Kidney glomerular epithelial cell (primary cell): Measurements from ENCODE around the gene TMEM97.
"Not testable (repeated sequence)": the region's sequence is repeated elsewhere in the genome, so short reads cannot be mapped to it uniquely, and the experiment has no call there.

ENCODE experiments used
- DNase-seq: peaks from one replicate; lab custom pipeline; 2025; lab: John Stamatoyannopoulos, UW

TMEM97 gene

DNA sequence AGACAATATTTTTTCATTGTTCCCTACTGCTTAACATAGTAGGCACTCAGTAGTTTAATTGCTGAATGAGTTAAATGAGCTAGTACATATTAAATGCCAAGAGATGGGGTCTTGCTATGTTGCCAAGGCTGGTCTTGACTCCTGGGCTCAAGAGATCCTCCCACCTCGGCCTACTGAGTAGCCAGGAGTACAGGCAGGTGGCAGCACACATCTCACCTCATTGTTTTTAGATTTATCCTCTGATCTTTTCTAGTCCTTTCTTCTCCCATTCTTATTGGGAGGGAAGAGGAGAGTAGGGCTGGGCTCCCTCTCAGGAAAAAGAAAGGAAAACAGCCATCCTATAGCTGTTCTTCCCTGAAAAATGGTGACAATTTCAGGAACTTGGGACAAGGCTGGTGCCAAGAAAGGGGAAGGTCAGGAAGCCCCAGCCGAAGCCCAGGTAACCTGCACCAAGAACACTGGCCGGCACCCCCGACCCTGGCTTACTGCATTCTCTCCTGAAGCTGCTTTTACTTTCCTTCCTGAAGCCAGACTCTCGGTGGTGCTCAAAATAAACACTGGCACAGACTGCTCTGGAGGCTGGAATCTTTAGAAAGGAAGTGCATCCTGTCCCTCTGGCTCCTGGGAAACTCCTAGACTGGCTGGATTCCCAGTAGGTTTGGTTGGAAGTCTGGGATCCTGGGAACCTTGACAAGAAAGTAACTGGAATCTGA, 19.2 kb downstream of the TMEM97 start:
- DNase-seq = peak; percentile 35

DNA sequence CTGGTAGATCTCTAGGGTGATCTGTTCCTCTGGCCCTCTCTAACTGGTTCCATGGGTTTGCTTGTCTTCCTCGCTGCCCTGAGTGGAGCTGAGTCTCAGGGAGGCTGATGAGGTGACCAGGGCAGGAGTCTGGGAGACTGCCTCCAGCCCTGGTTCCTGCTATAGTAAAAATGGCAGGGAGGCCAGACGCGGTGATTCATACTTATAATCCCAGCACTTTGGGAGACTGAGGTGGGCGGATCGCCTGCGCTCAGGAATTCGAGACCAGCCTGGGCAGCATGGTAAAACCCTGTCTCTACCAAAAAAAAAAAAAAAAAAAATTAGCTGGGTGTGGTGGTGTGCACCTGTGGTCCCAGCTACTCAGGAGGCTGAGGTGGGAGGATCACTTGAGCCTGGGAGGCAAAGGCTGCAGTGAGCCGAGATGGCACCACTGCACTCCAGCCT, 19.8 kb downstream of the TMEM97 start:
- not testable (repeated sequence) for DNase-seq

DNA sequence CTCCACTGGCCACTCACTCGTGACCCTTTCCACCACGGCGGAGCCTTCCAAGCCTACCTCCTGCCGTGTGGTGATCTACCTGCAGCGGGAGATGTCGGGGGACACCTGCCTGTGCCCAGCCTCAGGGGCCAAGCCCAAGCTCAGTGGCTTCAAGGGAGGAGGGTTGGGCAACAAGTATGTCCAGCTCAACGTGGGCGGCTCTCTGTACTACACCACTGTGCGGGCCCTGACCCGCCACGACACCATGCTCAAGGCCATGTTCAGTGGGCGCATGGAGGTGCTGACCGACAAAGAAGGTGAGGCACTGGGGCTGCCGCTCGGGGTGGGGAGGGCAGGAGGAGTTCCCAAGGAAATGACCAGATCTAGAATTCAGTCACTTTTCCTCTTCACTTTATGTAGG, 20.4 kb downstream of the TMEM97 start:
- DNase-seq = no peak

DNA sequence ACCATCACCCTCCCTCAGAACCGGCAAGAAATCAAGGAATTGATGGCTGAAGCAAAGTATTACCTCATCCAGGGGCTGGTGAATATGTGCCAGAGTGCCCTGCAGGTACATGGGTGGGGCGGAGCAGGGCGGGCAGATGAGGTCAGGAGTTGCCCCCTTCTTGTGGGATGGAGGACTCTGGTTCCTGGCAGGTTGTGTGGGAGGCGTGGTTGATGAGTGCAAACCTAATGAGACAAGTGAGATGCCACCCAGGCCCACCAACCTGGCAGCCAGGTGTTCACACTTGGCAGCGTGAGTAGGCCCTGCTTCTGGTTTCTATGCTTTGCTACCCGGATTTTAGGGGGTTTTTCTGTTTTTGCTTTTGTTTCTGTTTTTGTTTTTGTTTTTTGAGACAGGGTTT, 21.4 kb downstream of the TMEM97 start:
- no peak for DNase-seq

DNA sequence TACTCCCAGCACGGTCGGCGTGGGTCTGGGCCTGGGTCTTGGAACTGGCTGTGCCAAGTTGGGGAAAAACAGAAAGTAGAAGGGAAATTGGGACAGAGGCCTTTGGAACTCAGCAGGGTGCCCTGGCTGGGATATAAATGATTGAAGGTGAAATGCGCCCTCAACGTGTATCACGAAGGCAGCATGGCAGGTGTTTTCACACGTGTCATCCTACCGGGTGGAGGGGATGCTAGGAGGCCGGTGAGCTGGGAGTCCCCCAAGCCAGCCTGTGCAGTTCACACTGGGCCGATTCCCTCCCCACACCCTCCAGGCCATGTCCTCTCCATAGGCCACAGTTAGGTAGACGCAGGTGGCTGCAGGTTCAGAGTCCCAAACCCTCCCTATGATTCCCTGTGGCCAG, 22.5 kb downstream of the TMEM97 start:
- DNase-seq = no peak

DNA sequence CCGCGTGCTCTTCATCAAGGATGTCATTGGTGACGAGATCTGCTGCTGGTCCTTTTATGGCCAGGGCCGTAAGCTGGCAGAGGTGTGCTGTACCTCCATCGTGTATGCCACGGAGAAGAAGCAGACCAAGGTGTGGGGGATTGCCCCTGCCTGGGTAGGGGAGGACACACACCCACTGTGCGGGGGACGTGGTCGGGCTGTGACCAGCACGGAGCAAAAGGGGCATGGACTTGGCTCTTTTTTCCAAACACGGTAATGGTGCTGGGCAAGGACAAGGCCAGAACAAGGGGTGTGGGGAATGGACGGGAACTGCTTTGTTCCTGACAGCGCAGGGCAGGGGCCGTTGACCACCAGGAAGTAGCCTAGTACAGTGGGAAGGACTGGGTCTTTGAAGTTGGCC, 23.3 kb downstream of the TMEM97 start:
- no peak for DNase-seq

DNA sequence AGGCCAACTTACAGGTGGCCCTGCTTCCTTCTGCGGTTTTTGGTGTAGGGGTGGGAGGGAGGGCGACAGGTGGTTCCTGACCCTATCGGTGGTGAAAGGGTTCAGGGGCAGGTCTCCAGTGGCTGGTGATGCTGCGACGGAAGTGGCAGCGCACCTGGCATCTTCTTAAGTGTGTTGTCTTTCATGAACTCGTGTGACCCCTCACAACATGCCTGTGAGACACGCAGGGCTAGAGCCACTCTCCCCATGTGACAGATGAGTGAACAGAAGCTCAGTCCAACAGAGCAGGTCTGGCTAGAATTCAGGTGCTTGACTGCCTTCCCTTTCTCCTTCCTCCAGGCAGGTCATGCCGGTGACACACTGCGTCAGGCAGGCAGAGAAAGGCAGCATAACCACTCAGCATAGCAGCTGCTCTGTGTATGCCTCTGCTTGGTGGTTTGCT, 24.5 kb downstream of the TMEM97 start:
- DNase-seq = no peak

DNA sequence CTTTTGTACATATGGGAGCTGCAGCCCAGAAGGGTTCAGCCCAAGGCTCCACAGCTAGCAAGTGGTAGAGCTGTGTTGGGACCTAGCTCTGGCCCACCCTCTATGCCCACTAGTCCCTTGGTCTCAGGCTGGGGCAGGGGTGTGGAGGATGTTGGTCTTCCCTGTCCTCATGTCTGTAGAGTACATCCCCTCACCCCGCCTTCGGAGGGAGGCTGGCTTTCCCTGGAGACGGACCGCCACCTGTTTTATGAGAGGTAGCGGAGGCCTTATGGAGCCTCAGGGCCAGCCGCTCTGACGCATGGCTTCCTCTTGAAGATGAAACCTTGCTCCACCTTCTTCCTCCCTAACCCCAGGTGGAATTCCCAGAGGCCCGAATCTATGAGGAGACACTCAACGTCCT, 25.0 kb downstream of the TMEM97 start:
- no peak for DNase-seq

DNA sequence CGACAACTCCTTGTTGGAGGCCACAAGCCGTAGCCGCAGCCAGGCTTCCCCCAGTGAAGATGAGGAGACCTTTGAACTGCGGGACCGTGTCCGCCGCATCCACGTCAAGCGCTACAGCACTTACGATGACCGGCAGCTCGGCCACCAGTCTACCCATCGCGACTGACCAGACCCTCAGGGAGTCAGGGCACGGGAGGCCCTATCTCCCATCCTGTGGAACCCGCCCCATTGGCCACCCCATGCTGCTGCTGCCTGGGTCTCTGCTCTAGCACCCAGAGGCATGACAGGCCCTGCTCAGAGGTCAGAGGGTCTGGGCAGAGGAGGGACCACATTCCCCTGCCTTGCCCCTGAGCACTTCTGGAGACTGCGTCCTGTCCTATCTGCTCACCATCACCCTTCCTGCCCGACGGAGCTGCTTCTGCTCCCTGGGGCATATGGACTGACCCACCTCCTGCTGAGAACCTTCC, 25.5 kb downstream of the TMEM97 start:
- no peak for DNase-seq

DNA sequence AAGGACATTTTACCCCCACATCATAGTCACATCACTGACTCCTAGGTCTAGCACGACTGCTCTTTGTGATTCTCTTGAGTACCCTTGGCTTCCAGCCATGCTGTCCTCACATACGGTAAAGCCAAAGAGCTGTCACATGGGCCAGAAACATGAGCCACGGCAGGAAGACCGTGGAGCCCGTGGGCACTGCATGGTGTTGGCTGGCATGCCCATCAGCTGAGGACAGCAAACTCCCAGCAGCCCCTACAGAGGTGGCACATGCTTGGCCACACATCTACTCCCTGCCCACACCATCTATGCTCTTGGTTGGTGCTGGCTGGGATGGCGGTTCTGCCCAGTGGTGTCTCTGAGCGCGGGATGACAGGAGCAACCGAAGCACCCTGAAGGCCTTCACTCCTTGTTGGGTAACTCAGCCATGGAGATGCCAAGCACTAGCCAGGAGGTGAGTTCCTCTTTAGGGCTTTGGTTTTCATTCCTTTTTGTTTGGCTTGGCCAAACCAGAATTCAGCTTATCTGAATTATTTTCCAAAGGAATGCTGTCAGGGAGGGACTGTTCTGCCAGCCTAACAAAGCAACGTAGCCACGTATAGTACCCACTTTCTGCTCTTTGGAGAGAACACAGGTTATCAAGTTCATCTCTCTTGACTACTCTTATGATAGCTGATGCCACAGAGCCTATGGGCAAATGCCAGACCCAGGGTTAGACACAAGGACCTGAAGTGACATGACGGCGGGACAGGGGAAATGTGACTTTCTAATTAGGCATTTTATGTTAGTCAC, 26.6 kb downstream of the TMEM97 start:
- DNase-seq = no peak

DNA sequence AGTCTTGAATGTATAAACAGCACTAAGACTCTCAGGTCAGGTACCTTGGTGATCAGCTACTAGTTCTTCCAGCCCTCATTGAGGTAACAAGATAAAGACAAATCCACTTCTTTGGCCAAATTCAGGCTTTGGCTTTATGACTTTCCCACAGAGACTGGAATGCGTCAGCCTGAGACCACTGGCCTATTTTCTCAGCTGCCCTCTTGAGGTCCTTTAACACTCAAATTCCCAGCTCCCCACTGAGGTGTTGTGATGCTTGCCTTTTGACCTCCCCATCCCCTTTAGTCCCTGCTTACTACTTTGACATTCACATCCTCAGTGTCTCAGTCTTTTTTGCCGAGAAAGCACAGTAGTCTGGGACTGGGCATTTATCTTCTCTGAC, 27.2 kb downstream of the TMEM97 start:
- DNase-seq = no peak

DNA sequence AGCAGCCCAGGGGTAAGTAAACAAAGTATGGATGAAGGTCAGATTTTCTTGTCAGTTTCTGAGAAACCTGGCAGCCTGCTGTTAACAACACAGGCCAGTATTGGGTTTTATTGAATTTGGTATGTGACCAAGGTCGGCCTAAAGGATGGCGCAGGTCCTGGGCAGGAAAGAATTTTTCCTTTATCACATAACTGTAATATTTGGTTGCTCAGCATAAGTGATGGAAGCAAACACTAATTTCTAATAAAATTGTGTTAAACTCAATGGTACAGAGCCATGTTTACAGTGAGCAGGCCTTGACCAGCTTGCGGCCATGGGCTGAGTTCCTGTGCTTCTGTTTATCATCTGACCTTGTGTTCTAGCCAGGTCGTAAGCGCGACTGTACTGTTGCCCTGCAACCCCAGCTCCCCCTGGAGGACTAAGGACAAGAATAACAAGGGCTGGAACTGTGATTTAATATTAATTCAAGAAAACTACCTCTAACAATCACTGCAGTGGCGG, 27.8 kb downstream of the TMEM97 start:
- DNase-seq = no peak

DNA sequence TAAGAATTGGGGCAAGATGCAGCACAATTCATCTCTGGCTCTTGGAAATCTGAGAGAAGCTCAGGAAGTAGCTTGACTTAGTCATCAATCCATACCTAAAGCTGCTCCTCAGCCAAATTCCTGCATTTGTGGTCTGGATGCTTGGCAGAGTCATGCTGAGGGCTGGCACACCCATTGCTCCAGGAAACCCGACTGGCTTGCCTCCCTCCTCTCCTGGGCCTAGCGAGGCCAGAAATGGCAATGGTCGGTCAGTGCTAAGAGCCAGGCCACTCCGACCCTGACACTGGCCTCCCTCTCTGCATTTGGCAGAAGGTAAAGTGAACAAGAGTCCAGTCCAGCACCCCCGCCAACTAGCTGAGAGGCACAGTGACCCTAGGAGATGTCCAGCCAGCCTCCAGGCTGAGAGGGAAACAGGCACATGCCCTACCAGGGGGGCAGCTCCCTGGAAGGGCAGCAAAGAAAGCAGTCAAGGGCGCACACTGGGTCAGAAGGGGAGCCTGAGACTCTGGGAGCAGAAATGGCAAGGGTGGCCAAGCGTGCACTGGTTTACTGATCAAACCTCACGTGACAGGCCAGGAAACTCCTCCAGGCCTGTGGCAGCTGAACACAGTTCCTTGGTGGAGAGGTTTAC, 28.4 kb downstream of the TMEM97 start:
- peak; percentile 64 for DNase-seq

DNA sequence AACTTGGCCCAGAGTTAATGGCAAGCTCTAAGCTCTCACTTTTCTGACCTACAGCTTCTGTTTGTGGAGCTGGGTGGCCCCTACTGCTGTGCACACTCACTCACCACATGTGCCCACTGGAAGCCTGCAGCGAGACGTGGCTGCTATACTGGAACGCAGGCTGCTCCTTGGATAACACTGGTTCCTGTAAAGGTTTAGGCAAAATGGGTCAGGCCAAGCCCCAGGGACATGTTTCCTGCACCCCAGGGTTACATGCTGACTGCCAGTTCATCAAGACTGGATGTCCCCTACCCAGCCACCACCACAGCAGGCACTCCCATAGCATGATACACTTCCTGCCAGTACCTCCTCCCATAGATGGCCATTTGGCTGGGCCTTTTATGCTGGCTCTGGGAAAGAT, 30.0 kb downstream of the TMEM97 start:
- DNase-seq = no peak

DNA sequence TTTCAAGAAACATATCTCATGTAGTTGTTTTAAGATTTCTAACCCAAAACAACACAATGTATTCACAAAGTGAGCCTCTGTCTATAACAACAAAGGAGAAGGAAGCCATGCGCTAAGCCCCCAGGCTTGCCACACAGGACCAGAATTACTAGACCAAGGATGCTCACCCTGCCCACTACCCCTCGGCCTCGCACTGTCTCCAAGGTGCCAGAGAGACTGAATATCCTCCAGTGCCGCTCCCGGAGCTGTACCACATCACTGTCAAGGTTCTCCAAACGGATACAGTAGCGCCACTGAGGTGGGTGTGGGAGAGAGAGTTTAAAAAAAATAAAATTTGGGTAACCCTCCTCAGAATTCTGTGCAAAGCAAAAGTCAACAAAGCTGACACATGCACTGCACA, 31.3 kb downstream of the TMEM97 start:
- no peak for DNase-seq

DNA sequence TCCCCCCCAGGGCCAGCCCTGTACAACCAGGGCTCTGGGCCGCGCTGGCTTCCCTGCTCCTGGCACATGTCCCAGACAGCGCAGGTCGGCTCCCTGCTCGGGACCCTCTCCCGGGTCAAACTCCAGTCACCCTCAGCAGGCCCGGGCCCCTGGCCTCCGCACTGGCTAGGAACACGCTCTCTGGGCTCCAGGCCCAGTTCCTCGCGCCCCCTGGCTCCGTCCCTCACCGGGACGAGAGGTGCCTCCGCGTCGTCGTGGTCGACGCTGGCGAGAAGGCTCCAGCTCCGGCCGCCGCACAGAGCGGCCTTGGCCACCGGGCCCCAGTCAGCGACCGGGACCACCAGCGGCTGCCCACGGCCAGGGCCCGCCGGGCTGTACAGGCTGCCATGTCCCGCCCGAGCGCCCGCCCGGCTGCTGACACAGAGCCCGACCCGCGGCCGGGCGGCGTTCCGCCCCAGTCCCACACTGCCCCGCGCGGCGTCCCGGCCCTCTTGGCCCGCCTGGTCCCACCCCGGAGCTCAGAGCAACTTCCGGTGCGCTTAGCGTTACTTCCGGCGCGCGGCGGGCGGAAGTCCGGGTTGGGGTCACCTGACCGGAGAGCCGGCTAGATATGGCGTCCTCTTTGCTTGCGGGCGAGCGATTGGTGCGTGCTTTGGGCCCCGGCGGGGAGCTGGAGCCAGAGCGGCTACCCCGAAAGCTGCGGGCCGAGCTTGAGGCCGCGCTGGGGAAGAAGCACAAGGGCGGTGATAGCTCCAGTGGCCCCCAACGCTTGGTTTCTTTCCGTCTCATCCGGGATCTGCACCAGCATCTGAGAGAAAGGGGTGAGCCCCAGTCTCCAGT, 38.3 kb downstream of the TMEM97 start, which contains the start of gene POLDIP2:
Gene POLDIP2, minus strand, starts transcription at position 467 of the 840 bp plus-strand sequence. Its CDS starts 79 bp downstream, at position 388.
- DNase-seq = peak; percentile 80

DNA sequence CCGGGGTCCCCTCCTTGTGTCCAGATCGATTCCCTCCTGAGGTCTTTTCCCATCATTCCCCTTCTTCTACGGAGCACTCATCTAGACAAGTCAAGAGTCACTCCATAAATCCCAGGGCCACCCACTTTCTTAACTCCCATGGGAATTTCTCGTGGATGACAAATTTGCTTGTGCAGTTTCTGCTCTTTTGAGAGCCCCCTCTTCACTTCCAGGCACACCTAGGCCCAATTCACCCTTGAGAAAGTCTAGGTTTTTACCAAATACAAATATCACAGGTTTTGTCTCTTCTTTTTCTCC, 38.8 kb downstream of the TMEM97 start:
- DNase-seq = no peak

DNA sequence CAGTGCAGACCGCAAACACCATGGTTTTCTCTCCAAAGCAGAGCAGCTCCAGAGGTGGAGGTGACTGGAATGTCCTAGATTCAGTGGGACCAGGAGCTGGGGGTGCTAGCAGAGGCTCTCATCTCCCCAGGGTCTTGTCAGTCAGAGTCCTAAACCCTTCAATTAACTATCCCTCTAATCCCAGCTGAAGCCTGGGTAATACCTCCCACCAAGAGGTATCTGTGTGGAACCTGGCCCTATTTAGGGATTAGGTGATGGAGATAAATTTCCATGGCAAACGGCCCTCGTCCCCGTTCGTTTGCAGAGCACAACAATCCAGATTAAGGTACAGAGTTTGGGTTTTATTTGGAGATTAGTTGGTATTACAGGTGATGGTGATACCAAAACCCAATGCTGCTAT, 44.2 kb downstream of the TMEM97 start:
- no peak for DNase-seq

DNA sequence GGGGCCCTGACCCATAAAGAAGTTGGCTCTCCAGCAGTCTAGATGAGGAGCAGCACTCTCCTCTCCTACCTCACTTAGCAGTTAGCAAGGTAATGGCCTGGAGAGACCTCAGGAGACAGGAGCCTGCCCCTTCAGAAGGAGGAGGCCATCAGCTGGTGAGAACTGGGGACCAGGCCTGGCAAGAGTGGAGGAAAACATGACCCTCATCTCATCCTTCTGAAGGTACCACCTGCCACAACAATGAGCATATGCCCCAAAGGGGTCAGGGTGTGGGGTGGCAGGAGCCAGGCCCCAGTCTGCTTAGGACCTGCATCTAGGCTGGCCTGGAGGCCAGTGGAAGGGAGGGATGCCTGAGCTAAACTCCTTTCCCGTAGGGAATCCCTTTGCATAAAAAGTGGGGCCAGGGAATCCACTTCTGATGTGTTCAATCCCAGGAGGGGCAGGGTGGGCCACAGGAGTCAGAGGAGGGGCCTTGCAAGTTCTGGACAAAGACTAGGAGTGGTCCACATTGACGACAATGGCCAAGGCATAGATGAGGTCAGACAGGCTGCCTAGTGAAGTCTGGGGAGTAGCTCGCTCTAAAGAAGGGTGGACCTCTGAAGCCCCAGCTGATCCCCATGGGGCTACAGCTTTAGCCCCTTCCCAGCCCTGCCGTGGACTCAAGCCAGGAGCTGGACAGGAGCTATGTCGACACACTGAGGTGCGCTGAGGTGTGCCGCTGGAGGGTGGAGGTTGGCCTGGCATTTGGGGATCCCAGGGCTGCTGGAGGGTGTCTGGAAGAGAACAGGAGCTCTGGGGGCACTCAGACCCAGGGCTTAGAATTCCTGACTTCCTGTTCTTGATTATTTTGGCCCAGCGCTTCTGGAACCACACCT, 45.0 kb downstream of the TMEM97 start:
- DNase-seq = no peak

DNA sequence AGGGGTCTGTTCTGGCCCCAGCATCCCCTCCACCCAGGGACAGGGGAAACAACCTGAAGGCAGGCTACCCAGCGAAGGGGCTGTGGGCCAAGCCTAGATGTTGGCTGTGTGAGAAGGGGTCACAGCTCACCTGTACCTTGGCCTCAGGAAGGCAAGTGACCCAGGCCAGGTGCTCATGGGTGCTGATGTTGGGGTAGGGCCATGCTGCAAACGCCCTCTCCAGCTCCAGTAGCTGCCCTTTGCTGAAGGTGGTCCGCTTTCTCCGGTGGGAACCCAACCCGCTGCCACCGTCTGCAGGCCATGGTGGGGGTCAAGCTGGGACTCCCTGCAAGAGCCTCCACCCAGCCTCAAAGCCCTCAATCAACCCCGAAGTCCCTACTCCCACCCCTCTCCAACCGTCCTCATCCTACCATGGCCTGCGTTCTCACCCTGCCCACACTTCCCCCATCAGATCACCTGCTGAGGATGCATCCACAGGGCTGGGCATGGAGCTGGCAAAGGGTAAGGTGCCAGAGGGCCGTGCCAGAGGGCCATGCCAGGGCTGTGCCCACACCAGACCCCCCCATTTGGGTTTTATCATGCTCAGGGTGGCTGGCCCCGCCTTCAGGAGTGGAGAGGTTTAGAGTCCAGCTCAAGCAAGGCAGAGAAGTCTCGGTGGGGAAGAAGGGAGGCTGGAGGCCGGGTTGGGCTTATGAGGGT, 45.8 kb downstream of the TMEM97 start, which contains the start of gene SEBOX:
Gene SEBOX, minus strand, starts transcription at position 535 of the 699 bp plus-strand sequence. Its CDS starts 48 bp downstream, at position 487.
- no peak for DNase-seq
